Activated naive CD4-positive, alpha-beta T cell treated with anti-CD3 and anti-CD28 coated beads for 36 hours (primary cell): ENCODE results near the gene WDR87. TPM values are rescaled to one million over a fixed set of nuclear protein-coding genes. Genes with fewer than 3 reads are reported as not detected.
"Not testable (repeated sequence)": the region's sequence is repeated elsewhere in the genome, so short reads cannot be mapped to it uniquely, and the experiment has no call there.

Source experiments
- CTCF ChIA-PET: fragments of 350-600 bp; sonication (Branson Sonifier 250); formaldehyde crosslinking; loops from one replicate; lab custom pipeline; 2021; ENCODE audit warnings: antibody characterized with exemption; lab: Charles Lee
- DNase-seq: peaks from one replicate; pipeline ENCODE4 v3.0.0-alpha.2; 2020
- H3K27ac Mint-ChIP-seq: one replicate; pipeline ENCODE4 v1.8.0; 2021; ENCODE audit warnings: mild to moderate bottlenecking, mixed read lengths
- H3K27me3 Mint-ChIP-seq: one replicate; pipeline ENCODE4 v1.8.0; 2021; ENCODE audit warnings: low read depth, mixed read lengths
- H3K36me3 Mint-ChIP-seq: one replicate; pipeline ENCODE4 v1.8.0; 2021; ENCODE audit warnings: low read depth, mixed read lengths
- H3K4me1 Mint-ChIP-seq: one replicate; pipeline ENCODE4 v1.8.0; 2021; ENCODE audit warnings: low read depth, mixed read lengths
- H3K4me3 Mint-ChIP-seq: one replicate; pipeline ENCODE4 v1.8.0; 2021; ENCODE audit warnings: mild to moderate bottlenecking, moderate library complexity, mixed read lengths
- H3K9me3 Mint-ChIP-seq: one replicate; pipeline ENCODE4 v1.8.0; 2021; ENCODE audit warnings: mixed read lengths
- intact Hi-C: fragments of 100-400 bp; cut with micrococcal nuclease; formaldehyde crosslinking; loops from one replicate; pipeline ENCODE4 v1.15.1; 2023
- total RNA-seq, 2 experiments: library from RNA; stranded (reverse); gene quantifications; one replicate each; pipeline ENCODE4 v1.2.3, GENCODE V29; 2021

Gene WDR87
- total RNA-seq, 2 experiments from 2014 or later: not detected

DNA sequence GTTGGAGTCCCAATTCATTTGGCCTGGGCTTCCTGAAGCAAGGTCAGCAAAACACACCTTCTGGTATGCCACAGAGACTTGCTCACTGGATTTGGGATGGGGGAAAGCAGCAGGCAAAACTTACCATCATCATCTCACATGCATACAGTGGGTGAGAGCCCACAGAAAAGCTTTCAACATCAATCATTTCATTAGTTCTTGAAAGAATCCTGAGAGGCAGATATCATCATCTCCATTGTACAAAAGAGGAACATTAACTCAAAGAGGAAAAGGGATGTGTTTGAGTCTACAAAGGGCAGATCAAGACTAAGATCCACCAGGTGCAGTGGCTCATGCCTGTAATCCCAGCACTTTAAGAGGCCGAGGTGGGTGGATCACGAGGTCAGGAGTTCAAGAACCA lies 6.4 kb downstream of the WDR87 start:
- Mint-ChIP-seq H3K36me3 (no peaks in the 10 kb centered on the region), H3K9me3 (no peaks in the 10 kb centered on the region), H3K27me3 (no peaks in the 10 kb centered on the region), H3K4me1 (peaks cover 2% of the 10 kb centered on the region), H3K27ac (no peak overlapping the region), H3K4me3 (no peak overlapping the region)
- intact Hi-C loops: loop anchor here (5.0 to 10.0 kb wide), 5 partner anchors 242 to 928 kb away; partner anchors contain the start of genes EIF3K, GGN, MAP4K1 and SPRED3
- DNase-seq: no peak
- CTCF ChIA-PET: interaction anchor here (1.3 kb wide), 1 partner anchor 32 kb away, joined by 3 read pairs; no protein-coding TSS in a partner anchor

DNA sequence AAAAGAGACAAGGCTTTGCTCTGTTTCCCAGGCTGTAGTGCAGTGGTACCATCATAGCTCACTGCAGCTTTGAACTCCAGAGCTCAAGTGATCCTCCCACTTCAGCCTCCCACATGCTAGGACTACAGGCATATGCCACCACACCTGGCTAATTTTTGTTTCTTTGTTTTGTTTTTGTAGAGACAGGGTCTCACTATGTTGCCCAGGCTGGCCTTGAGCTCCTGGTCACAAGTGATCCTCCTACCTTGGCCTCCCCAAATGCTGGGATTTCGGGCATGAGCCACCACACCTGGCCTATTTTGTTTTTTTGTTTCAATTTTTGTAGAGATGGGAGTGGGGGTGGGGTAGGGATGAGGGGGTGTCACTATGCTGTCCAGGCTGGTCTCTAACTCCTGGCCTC lies 6.9 kb downstream of the WDR87 start:
- Mint-ChIP-seq H3K27ac (no peak overlapping the region), H3K4me3 (no peak overlapping the region), H3K9me3 (no peaks in the 10 kb centered on the region), H3K4me1 (peaks cover 2% of the 10 kb centered on the region), H3K36me3 (no peaks in the 10 kb centered on the region), H3K27me3 (no peaks in the 10 kb centered on the region)
- CTCF ChIA-PET: interaction anchor here (1.3 to 1.6 kb wide), 2 partner anchors 33 to 243 kb away, joined by 3 to 8 read pairs; no protein-coding TSS in a partner anchor
- intact Hi-C loops: loop anchor here (10.0 kb wide), 1 partner anchor 585 kb away; no protein-coding TSS in a partner anchor
- no peak for DNase-seq

DNA sequence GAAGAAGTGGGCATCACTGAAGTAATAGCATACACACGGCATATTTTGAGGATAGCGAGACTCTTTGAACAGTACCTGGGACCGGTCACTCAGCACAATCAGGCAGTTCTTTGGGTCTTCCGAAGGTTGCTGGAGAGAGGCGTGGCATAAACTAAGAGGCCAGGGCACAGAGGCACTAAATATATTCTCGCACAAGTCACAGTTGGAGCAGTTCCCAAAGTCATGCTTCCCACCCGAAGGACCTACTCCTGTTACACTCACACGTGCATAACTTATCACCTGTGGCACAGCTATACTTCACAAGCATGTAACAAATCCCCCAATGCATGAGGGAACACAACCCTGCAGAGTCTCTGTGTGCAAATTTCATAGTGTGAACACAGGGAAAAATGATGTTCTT lies 10.2 kb downstream of the WDR87 start:
- no peaks in the 10 kb centered on the region for H3K9me3 Mint-ChIP-seq
- H3K27me3 Mint-ChIP-seq: peaks cover 9% of the 10 kb centered on the region
- intact Hi-C loops: loop anchor here (10.0 kb wide), 1 partner anchor 581 kb away; no protein-coding TSS in a partner anchor
- H3K4me1 Mint-ChIP-seq: peaks cover 2% of the 10 kb centered on the region
- no peak overlapping the region for H3K4me3 Mint-ChIP-seq
- no peaks in the 10 kb centered on the region for H3K36me3 Mint-ChIP-seq
- H3K27ac Mint-ChIP-seq: no peak overlapping the region
- DNase-seq: no peak
- CTCF ChIA-PET: interaction anchor here (1.1 kb wide), 1 partner anchor 348 kb away, joined by 3 read pairs; no protein-coding TSS in a partner anchor

DNA sequence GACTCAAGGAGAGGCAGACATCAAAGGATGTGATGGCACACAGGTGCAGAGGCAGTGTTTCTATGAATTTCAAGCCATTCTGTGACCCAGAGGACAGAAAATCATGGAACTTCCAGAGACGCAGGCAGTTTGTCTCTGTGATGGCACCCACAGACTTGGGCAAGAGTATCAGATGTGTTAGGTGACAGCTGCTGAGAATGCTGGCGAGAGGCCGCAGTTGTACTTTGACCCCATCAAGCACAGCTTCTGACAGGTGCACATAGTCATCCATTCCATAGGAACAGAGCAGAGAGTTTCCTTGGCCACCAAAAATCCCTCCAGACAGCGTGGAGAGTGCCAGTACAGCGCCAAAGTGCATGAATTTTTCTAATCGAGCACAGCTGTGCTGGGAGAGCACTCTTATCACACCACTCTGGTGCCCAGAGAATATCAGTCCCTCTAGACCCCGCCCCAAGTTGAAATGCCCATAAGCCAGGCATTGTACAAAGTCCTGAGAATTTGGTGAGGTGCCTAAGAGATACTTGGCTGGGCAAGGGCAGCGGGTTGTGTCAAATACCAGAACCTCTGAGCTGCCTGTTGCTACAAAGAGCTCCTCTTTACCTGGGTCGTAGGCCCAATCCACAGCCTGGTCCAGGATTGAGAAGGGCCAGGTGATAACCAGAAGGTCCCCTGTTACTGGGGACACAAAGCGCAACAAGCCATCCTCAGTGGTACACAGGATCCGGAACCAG lies 12.4 kb downstream of the WDR87 start:
- CTCF ChIA-PET: interaction anchor here (0.5 kb wide), 1 partner anchor 84 kb away, joined by 3 read pairs; no protein-coding TSS in a partner anchor
- Mint-ChIP-seq H3K9me3 (no peaks in the 10 kb centered on the region), H3K4me3 (no peak overlapping the region), H3K36me3 (no peaks in the 10 kb centered on the region), H3K27me3 (peaks cover 9% of the 10 kb centered on the region), H3K27ac (no peak overlapping the region), H3K4me1 (peaks cover 2% of the 10 kb centered on the region)
- intact Hi-C loops: loop anchor here (10.0 kb wide), 1 partner anchor 579 kb away; no protein-coding TSS in a partner anchor
- DNase-seq: no peak

DNA sequence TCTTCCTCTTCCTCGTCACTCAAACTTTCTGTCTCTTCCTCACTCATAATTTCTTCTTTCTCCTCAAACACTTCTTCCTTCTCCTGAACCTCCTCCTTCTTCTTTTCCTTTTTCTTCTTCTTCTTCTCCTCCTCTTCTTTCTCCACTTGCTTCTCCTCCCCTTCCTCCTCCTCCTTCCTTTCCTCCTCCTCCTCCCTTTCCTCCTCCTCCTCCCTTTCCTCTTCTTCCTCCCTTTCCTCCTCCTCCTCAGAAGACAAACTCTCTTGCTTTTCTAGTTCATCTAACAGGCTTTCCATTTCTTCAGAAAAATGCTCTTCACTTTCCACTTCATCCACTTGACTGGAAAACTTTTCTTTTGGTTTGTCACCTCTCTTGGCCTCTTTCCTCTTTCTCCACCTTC lies 19.8 kb downstream of the WDR87 start:
- Mint-ChIP-seq H3K4me3 (no peak overlapping the region), H3K4me1 (no peaks in the 10 kb centered on the region), H3K27ac (no peak overlapping the region), H3K27me3 (peaks cover 1% of the 10 kb centered on the region), H3K9me3 (peaks cover 18% of the 10 kb centered on the region), H3K36me3 (peaks cover 2% of the 10 kb centered on the region)
- DNase-seq: no peak
- intact Hi-C loops: no loop called here
- CTCF ChIA-PET: no interaction called here

DNA sequence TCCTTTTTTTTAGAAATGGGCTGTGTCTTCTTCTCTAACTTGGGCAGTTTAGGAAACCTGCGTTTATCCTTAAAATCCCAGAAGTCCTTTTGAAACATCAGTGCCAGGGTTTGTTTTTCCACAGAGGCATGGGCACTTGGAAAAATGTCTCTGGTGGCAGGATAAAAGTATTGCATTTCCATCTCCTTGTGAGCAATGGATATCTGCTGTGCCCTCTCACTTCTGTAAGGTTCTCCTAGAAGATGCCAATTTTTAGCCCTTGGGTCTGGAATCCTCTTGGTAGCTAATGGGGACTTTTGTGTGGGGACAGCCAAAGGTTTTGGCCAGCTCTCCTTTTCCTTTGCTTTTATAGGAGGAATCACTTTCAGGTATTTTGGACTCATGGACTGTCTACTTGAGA lies 21.0 kb downstream of the WDR87 start:
- H3K4me3 Mint-ChIP-seq: no peak overlapping the region
- intact Hi-C loops: no loop called here
- no peak overlapping the region for H3K27ac Mint-ChIP-seq
- no peaks in the 10 kb centered on the region for H3K4me1 Mint-ChIP-seq
- H3K27me3 Mint-ChIP-seq: no peaks in the 10 kb centered on the region
- no peak for DNase-seq
- CTCF ChIA-PET: interaction anchor here (0.5 to 1.4 kb wide), 2 partner anchors 17 to 749 kb away, joined by 4 read pairs; no protein-coding TSS in a partner anchor
- H3K9me3 Mint-ChIP-seq: peaks cover 18% of the 10 kb centered on the region
- H3K36me3 Mint-ChIP-seq: peaks cover 2% of the 10 kb centered on the region

DNA sequence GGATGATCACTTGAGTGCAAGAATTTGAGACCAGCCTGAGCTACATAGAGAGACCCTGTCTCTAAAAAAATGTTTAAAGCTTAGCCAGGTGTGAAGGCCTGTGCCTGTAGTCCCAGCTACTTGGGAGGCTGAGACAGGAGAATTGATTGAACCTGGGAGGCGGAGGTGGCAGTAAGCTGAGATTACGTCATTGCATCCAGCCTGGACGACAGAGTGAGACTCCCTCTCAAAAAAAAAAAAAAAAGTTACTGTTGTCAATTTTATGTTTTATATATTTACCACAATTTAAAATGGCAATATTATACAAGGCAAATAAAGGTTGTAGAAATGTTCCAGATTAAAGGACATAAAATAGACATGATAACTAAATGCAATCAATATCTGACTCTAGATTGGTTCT lies 29.2 kb downstream of the WDR87 start:
- H3K27ac Mint-ChIP-seq: no peak overlapping the region
- intact Hi-C loops: no loop called here
- H3K4me3 Mint-ChIP-seq: no peak overlapping the region
- peaks cover 5% of the 10 kb centered on the region for H3K9me3 Mint-ChIP-seq
- H3K4me1 Mint-ChIP-seq: no peaks in the 10 kb centered on the region
- H3K36me3 Mint-ChIP-seq: no peaks in the 10 kb centered on the region
- CTCF ChIA-PET: no interaction called here
- no peak for DNase-seq
- no peaks in the 10 kb centered on the region for H3K27me3 Mint-ChIP-seq

DNA sequence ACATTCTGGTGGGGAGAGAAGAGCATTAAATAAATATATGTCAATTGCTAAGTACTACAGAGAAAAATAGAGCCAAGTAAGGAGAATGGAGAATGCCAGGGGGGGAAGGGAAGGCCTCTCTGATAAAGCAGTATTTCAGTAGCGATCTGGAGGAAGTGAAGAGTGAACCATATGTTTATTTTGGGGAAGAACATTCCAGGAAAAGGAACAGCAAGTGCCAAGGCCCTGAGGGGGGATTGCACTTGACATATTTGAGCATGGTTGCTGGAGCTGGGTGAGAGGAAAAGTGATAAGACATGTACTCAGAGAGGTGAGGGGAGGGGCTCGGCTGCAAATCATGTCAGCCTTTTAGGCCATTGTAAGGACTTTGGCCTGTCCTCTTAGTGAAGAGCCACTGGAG lies 30.4 kb downstream of the WDR87 start:
- H3K4me1 Mint-ChIP-seq: no peaks in the 10 kb centered on the region
- no peak overlapping the region for H3K4me3 Mint-ChIP-seq
- H3K27me3 Mint-ChIP-seq: no peaks in the 10 kb centered on the region
- intact Hi-C loops: no loop called here
- no peaks in the 10 kb centered on the region for H3K36me3 Mint-ChIP-seq
- H3K9me3 Mint-ChIP-seq: no peaks in the 10 kb centered on the region
- CTCF ChIA-PET: no interaction called here
- no peak for DNase-seq
- no peak overlapping the region for H3K27ac Mint-ChIP-seq

DNA sequence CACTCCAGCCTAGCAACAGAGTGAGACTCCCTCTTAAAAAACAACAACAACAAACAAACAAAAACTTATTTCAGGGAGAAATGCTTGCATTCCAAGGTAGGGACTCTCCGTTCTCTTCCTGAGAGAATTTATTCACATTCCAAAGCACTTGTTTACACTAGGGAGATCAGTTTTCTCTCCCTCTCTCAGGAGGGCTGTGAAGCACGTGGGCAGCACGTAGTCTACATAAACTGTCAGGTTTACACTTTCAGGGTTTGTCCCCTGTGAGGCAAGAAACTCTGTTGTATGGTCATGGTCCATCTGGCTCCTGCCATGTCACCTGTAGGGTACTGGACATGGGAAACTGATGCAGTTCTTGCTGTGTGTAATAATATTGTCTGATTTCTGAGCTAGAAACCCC lies 31.6 kb downstream of the WDR87 start:
- Mint-ChIP-seq H3K4me3 (no peak overlapping the region), H3K36me3 (no peaks in the 10 kb centered on the region), H3K27me3 (peaks cover 3% of the 10 kb centered on the region), H3K27ac (no peak overlapping the region), H3K4me1 (no peaks in the 10 kb centered on the region), H3K9me3 (no peaks in the 10 kb centered on the region)
- no peak for DNase-seq
- intact Hi-C loops: no loop called here
- CTCF ChIA-PET: no interaction called here

DNA sequence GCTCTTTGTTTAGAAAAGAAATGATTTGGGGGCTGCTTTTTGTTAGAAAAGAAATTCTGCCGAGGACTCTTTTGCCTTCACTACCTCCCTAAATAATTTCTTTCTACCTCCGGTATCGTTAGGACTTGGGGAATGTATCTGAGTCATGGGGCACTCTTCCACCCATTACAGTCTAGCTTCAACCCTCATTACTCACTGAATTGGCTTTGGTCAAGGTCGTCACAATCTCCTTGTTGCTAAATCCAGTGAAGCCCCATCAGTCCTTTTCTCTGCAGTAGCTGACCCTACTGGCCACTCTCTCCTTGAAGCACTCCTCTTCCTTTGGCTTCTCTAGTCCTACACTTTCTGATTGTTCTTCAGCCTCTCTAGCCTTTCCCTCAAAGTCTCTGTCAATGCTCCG lies 34.0 kb downstream of the WDR87 start:
- Mint-ChIP-seq H3K9me3 (no peaks in the 10 kb centered on the region), H3K4me1 (no peaks in the 10 kb centered on the region), H3K27ac (no peak overlapping the region), H3K36me3 (no peaks in the 10 kb centered on the region), H3K27me3 (peaks cover 6% of the 10 kb centered on the region), H3K4me3 (no peak overlapping the region)
- intact Hi-C loops: no loop called here
- CTCF ChIA-PET: no interaction called here
- no peak for DNase-seq

DNA sequence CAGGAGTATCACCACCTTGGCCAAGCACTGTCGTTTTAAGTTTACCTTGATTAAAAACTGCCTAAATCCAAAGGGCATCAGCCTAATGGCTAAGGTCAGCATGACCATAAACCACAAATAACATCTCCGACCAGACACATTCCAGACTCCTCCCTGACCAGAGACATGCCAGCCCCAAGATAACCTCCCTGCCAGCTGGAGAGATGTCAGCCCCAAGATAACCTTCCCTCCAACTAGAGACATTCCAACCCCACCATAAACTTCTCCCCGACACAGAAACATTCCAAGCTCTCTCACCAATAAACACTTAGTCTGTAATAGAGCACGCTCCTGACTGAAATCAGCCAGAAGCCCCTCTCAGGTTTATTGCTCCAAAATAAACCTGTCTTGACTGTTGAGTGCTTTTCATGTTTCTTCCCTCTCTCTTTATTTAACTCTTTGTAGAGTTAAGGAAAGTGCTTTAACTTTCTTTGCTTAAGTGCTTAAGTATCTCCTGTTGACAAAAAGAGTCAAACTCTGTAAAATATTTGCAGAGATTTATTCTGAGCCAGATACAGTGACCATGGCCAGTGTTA lies 36.5 kb downstream of the WDR87 start:
- no peaks in the 10 kb centered on the region for H3K36me3 Mint-ChIP-seq
- no peaks in the 10 kb centered on the region for H3K9me3 Mint-ChIP-seq
- H3K4me3 Mint-ChIP-seq: no peak overlapping the region
- peaks cover 6% of the 10 kb centered on the region for H3K27me3 Mint-ChIP-seq
- H3K4me1 Mint-ChIP-seq: no peaks in the 10 kb centered on the region
- no peak for DNase-seq
- CTCF ChIA-PET: no interaction called here
- intact Hi-C loops: no loop called here
- no peak overlapping the region for H3K27ac Mint-ChIP-seq

DNA sequence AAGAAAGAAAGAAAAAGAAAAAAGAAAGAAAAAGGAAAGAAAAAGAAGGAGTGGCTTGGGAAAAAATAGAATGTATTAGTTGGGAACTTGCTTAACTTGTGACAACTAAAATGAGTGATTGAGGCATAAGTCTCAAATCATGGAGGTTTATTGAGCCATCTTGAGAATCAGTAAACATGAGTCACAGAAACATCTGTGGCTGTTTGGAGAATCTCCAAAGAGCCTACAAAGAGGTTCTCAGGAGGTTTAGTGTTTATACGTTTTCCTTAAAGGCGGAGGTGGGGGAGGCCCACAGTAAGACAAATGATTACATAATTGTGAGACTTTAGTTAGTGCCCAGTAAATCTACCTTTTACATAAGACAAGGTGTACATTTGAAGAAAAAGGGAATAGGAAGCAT lies 38.6 kb downstream of the WDR87 start:
- H3K27me3 Mint-ChIP-seq: peaks cover 6% of the 10 kb centered on the region
- no peak for DNase-seq
- CTCF ChIA-PET: no interaction called here
- H3K27ac Mint-ChIP-seq: no peak overlapping the region
- no peaks in the 10 kb centered on the region for H3K36me3 Mint-ChIP-seq
- H3K4me1 Mint-ChIP-seq: no peaks in the 10 kb centered on the region
- no peak overlapping the region for H3K4me3 Mint-ChIP-seq
- intact Hi-C loops: no loop called here
- no peaks in the 10 kb centered on the region for H3K9me3 Mint-ChIP-seq

DNA sequence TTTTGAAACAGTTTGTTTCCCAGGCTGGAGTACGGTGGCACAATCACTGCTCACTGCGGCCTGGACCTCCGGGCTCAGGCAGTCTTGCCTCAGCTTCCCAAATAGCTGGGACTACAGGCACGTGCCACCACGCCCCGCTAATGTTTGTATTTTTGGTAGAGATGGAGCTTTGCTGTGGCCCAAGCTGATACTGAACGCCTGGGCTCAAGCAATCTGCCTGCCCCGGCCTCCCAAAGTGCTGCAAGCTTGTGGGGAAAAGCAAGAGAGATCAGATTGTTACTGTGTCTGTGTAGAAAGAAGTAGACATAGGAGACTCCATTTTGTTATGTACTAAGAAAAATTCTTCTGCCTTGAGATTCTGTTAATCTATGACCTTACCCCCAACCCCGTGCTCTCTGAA lies 40.5 kb downstream of the WDR87 start:
- CTCF ChIA-PET, intact Hi-C loops, H3K27me3 Mint-ChIP-seq, H3K4me3 Mint-ChIP-seq, H3K27ac Mint-ChIP-seq, H3K4me1 Mint-ChIP-seq, H3K36me3 Mint-ChIP-seq, DNase-seq, H3K9me3 Mint-ChIP-seq: not testable (repeated sequence)
